ENCODE data around the gene SNN. TPM values are rescaled to one million over a fixed set of nuclear protein-coding genes. Genes with fewer than 3 reads are reported as not detected.

SNN gene
- total RNA-seq, 1 donor from 2014 or later, result 11.6 TPM

DNA sequence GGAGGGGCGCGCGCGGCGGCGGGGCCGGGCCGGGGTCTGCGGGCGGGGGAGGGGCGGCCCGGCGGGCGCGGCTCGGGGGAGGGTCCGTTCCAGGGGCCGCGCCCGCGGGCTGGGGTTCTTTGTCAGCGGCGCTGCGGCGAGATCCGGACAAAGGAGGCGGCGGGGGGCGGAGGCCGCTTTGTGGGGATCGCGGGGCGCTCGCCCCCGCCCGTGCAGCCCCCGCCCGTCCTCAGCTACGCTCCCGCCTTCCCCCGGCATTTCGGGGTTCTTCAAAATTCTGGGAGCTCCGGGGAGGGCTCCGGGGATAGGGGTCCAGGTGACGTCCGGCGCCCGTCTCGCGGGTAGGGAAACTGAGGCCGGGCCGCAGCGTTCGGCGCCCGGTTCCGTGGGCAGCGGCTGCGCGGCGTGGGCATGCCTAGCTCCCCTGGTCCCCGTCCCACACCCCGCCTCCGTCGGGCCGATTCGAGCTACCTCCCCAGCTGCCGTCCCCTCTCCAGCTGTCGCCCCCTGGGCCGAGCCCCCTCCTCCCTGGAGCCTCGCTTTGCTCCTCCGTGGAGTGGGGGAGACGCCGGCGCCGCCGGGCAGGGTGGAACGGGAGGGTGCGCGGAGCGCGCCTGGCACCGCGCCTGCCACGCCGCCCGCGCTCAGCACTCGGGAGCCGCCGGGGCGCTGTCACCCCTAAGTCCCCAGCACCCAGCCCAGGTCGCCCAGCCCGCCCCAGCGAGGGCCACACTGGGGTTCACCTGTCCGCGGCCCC, 546 bp downstream of the SNN start:
- no peak for DNase-seq

DNA sequence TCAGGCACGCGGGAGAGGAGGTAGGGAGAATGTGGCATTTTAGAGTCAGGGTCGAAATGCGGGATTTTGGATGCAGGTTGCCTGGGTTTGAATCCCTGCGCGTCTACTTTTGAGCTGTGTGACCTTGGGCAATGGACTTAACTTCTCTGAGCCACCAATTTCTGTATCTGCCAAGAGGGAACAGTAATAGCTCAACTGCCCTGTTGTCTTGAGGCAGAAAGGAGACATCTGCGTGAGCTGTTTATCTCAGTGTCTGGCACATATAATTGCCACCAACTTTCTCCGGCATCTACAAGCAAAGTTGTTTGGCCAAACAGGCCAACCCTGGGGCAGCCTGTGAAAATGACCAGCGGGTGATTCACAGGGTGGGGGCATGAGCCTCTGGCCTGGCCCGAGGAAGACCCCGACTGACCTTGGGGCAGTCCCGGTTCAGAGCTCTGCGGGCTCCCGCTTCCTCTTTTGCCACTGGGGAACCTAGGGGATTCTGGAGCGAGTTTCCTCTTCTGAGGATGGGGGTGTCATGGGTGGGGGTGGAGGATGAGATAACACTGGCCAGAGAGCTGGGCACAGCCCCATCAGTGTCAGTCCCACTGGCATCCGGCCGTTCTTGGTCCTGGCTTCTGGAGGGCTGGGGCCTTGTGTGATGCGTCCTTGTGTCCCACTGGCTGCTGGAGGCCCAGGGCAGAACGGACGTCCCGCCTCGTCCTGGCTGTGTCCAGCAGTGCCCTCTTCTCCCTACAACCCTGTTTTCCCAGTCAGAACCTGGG, 1.3 kb downstream of the SNN start:
- no peak for DNase-seq

DNA sequence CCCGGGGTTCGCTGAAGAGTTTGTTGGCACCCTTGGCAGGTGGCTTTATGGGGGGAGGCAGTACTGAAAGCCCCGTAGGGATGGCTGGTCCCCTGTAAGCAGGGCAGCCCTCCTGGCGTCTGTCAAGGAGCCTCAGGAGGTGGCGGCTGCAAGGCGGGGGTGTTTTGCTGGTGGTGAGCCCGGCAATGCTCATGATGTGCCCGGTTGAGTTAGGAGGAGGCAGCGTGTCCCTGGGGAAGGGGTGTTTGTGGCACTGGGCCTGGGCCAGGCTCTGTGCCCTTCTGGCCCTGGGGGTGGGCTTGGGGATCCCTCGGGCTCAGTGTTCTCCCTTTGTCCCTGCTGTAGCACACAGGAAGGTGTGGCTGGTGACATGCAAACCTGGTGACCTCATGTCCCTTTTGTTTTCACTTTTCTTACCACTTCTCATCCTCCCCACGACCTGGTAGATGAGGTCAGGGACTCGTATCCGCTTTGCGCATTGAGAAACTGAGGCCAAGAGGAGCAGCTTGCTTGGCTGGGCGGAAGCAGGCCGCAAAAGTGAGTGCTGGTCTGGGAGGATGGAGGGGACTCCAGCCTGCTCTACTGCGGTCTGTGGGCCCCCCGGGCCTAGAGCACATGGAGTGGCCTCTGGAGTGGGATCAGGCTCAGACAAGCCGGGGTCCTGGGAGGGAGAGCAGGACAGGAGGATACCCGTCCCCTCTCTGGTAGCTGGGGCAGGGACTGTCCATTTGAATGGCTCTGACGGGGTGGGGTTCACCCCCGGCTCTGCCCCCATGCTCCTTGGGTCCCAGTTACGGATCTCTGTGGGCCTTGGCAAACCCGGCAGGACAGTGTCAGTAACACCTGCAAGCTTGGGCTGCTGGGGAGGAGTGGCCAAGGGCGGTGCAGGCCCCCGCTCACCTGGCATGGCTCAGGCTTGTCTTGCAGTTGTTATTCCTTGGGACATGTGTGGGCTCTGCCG, 2.2 kb downstream of the SNN start:
- DNase-seq, result no peak

DNA sequence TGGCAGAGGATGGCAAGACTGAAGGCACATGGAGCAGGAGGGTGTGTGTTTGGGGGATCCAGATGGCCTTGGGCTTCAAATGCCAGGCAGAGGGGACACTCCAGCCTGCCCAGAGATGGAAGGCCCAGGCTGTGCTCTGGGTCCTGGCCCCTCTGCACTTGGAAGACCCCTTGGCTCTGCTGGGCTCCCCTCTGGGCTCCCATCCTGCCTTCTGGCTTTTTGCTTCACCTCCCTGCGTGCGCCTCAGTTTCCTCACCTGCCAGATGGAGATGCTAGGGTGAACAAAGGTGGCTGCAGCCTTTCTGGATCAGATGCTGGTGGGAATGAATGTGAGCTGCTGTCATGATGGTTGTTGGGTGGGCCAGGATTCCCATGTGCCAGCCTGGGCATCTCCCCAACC, 3.0 kb downstream of the SNN start:
- DNase-seq, result no peak

DNA sequence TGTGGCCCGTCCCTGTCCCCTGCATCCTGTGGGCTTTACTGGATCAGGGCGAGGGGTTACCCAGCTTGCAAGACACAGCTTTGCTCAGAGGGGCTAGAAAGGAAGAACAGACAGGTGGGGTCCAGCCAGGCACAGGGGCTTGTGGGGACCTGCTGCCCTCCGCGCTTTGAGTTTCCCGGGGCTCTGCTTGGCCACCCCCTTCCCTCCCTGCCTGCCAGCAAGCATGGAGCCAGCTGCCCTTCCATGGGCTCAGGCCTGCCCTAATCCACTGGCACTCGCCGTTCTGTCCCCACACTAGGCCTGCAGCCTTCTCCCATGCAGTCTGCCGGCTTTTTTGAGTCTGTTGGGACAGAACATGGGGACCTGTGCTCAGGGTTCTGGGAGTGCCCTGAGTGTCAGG, 3.4 kb downstream of the SNN start:
- no peak for DNase-seq

DNA sequence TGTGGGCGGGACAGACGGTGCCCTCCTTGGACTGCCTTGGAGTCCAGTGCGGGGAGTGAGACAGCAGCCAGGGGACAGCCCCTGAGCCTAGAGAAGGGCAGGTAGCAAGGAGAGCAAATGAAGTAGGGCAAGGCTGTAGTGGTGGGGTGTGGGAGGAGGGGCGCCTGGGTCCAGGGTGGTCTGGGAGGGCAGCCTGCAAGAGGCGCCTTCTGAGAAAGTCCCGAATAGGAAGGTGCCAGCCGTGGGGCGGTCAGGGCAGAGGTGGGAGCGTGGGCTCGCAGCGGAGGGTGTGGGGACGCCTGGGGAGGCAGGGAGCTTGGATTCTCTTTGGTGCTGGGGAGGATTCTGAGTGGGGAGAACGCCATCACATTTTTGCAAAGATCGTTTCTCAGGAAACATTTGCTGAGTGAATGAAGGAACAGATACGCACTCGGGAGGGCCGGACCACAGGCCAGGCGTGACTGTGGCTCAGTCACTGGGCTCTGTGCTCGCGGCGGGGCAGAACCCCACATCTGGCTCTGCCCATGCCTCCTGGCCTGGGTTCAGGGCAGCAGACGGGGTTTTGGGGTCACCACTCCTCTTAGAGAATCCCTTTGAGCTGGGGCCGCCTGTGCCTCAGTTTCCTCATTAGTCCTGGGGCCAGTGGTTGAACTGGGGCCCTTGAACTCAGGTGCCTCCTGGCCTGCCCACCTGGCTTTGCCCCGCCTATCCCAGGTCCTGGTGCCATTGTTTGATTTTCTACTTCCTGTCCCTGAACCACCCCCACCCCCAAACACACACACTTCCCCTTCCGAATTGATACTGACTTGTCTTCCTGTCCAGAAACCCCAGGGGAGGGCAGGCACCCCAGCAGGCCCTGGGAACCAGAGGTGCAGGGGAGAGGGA, 4.2 kb downstream of the SNN start:
- no peak for DNase-seq

DNA sequence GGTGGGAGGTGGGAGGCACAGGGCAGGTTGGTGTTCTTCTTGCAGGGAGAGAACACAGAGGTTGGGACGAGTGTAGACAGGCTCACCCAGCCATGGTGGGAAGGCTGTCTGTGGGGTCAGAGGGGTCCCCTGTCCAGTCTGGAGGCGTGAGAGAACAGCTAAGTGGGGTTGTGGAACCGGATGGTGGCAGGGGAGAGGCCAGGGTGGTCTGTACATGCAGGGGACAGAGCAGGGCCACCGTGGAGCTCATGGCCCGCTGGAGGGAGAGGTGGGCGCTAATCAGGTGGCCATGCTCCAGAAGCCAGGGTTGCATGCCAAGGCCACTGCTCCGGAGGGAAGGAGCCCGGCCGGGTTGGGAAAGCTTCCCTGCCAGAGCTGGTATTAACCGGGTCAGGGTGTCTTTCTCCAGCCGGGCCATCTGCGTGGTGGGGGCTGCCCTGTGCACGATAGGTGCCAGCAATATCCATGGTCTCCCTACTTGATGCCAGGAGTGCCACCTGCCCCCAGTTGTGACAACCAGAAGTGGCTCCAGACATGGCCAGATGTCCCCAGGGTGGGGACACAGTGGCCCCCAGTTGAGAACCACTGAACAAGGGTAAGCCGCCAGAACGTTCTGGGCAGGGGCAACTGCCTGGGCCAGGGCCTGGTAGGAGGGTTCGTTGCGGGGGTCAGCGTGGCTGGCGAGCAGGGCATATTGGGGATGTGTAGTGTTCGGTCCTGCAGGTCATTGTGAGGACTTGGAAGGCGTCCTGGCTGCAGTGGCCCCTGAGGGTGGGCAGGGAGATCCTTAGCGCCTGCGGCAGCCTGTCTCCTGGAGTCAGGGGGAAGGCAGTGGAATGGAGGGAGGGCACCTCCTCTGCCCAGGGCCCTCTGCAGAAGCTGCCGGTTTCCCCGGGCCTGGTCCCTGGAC, 5.1 kb downstream of the SNN start:
- no peak for DNase-seq

DNA sequence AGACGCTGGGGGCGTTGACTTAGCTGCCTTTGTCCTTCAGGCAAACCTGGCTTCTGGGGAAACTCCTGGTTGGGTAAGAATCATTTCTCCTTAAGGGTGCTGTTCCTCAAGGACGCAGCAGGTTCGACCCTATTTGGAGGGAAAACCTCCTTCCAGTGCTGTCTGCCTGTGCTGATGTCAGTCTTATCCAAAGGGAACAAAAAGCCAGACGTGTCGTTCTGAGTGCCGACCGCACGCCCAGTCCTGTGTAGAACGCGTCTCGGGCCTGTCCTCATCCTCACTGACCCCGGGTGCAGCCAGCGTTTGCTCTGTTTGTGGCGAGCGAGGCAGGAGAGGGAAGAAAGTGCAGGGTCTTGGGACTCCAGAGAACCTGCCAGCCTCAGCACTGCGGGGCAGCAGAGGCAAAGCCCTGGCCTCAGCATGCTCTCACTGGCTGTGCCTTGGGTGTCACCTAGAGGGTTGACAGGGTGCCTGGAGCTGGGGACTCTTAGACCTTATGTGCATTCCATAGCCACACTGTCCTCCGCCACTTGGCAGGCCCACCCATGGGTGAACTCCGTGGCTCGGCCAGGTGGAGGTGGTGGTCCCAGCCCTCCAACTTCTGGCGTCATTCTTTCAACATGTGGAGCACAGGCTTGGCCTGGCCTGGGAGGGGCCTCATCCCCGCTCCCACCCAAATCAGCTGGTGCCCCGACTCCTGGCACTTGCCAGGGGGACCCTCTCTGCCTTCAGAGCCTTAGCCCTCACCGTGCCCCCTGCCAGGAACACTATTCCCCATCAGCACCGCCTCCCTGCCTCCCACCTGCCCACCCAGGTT, 6.0 kb downstream of the SNN start:
- DNase-seq, result no peak

DNA sequence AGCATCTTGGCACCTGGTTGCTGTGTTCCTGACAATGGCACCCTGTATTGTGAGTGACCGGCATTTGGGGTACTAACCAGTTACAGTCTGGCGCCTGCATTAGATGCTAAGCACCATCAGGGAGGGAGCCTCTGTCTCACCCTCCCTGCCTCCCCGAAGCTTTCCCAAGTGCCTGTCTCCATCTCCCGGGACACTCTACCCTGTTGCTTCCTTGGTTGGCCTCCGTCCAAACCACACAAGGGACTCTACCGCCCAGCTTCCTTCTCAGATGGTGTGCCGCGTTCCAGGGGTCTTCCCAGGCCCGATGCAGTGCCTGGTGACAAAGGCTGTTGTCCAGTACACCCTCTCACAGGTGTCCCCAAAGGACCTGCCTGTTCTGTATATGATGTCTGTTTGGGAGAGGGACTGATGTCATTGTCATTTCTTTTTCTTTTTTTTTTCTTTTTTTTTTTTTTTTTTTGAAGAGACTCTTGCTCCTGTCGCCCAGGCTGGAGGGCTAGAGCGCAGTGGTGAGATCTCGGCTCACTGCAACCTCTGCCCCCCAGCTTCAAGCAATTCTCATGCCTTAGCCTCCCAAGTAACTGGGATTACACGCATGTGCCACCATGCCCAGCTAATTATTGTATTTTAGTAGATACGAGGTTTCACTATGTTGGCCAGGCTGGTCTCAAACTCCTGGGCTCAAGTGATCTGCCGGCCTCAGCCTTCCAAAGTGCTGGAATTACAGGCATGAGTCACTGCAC, 6.7 kb downstream of the SNN start:
- DNase-seq, result no peak

DNA sequence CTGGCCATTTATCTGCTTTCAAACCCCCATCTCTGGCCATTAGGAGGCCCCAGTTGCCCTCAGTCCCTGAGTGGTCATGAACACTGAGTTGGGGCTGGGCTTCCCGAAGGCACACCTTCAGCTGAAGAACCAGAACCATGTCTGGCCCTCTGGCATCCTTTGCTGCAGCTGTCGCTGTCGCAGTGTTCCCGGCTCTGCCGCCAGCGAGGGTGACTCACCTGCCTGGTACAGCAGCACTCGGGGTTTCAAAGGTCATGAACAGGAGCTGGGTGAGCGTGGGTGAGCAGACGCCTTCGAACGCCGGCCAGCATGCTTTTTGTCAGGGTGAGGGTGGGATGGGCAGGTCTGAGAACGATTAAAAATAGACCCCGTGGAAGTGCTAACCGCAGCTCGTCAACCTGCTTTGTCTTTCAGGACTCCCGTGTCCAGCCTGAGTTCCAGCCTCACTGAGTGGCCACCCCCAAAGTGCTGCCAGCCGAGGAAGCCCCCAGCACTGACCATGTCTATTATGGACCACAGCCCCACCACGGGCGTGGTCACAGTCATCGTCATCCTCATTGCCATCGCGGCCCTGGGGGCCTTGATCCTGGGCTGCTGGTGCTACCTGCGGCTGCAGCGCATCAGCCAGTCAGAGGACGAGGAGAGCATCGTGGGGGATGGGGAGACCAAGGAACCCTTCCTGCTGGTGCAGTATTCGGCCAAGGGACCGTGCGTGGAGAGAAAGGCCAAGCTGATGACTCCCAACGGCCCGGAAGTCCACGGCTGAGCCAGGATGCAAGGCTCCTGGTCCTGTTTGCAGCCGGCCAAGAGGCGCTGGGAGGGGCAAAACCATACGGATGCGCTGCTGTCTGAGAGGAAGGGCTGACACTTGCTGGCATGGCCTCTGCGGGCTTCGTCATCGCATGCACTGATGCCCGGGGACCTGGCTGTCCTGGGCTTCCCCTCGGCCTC, 7.6 kb downstream of the SNN start:
- DNase-seq, result no peak

DNA sequence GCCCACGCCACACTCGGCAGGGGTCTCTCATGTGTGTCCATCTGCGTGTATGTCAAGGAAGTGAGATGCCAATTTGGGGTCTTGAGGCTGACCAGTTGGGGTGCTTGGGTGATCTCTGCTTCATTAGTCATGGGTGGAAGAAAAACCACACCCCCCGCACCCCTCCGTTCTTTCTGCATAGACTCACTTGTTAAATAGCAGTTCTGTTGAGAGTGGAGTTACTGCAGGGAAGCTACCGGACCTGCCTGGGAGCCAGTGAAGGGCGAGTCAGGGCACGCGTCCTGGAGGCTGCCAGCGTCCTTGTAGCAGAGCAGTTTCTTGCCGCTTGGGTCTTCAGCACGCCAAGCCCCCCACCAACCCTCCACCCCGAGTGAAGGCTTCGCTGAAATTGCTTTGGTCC, 8.5 kb downstream of the SNN start:
- no peak for DNase-seq

DNA sequence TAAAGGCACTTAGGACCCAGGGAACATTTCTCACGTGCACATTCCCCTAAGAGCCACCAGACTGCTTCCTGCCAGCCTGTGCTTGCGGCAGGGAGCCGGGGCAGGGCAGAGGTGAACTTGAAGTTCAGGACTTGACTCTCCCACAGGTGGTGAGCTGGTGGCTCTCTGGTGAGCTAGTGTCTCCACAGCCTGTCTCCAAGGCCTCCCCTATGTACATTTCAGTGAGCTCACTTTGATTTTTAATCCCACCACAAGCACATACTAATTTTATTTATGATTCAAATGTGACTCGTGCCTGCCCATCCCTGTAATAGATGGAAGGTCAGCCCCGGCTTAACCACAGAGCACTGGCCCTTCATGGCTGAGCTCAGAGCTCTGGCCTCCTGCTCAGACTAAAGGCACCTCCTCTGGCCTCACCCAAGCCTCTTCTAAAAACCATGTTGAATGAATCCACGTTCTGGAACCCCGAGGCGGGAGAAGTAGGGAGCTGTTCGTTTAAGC, 9.2 kb downstream of the SNN start:
- DNase-seq, result no peak

DNA sequence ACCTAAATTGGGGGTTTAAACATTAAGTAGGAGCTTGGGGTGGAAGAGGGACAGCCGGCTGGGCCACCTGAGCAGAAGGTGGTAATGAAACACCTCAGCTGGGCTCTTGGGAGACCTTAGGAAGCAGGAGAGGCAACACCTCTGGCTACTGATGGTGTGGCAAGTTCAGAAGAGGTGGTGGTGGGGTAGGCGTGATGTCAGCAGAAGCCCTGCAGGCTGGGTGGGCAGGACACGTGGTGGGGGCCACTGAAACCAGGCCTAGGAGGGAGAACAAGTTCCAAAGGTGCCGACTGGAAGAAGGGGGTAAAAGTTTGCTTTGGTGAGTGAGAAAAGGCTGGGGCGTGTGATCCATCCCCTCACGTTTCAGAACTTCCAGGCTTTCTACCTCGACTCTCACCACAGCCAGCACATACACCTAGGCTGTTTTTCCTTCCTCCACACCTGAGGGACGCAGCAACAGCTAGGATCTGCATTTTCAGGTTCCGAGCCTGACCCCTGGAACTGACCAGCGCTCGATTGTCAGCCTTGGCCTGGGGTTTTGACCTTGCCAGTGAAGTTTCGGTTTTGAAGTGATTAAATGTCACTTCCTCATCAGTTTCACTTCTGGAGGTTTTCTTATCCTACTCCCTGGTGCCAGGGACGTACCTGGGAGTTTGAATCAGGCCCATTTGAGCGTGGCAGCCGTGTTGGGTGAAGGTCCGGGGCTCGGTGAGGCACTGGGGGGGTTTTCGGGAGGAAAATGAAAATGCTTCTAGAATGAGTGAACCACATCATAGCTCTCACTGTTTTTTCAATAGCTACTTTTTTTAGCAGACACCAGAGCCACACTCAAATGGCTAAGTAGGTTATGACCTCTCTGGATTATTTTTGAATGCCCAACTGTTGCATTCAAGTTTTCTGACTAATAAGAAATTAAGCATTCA, 10.0 kb downstream of the SNN start:
- DNase-seq, result no peak

DNA sequence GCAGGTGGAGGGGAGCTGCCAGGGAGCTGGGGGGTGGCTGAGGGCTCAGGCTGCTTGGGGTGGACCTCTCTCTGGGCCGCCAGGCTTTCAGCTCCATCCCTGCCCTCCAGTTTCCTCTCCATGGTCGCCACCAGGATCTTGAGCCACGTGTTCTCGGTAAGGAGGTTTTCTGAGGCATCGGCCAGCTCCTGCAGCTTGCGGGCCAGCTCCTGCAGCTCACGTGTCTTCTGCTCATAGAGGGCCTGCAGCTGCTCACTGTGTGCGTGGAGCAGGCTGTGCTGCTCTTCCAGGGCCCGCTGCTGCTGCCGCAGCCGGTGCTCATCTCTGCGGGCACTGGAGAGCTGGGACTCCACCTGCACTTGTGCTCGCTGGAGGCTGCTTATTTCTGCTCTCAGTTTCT, 11.0 kb downstream of the SNN start:
- DNase-seq, result no peak

DNA sequence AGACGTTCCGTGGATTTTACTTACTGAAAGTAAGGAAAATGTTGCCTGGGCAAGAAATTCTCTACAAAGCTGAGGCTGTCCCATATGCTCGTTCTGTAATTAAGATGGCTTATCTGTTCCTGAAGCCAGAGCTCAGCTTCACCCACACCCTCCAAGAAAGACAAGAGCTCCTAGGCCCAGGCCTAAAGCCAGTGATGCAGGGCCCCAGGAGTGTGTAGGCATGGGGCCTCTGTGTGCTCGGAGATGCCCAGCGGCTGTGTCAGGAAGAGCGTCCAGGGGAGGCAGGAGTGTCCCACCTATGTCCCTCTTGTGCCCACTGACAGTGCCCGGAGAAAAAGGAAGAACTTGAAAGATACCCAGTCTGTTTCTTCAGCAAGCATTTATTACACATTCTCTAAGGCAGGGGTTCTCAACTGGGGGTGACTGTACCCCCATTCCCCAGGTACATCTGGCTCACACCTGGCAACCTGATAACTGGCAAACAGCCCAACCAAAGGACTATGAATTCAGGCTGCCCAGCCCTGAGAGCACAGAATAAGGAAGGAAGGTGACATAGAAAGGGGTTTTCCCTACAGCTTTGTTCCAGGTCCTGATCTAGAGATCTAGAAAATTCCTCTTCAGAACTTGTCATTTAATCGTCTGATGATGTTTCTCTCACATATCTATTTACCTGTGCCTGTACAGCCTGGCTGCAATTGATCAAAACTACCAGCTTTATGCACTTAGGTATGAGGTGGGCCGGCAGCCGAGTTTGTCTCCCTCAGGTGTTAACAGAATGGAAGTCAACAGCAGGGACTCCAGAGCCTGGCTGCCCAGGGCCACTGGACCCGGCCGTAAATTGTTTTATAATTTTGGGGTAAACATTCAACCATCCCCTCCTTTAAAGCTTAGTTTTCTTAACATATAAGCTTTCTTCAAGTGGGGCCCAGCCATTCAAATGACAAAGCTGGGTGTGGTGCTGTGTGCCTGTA, 12.0 kb downstream of the SNN start:
- DNase-seq, result no peak

Measured in skin of body (tissue), 2 donors.